ENCODE data around the gene OOSP1. TPM values are rescaled to one million over a fixed set of nuclear protein-coding genes. Genes with fewer than 3 reads are reported as not detected.

OOSP1 gene
- total RNA-seq, 1 donor from 2014 or later = not detected

Other genes starting within 250 kb of the OOSP1 start
- gene OR10V1, start 224.6 kb upstream of the OOSP1 start, total RNA-seq = not detected in 2 replicates
- gene STX3, start 183.1 kb upstream of the OOSP1 start, total RNA-seq = 59.1 and 86.3 TPM in 2 replicates
- 19.4 and 25.5 TPM in 2 replicates for gene MRPL16, start 127.7 kb upstream of the OOSP1 start, total RNA-seq
- gene CBLIF, start 92.9 kb upstream of the OOSP1 start, total RNA-seq = not detected in 2 replicates
- not detected in 2 replicates for gene TCN1, start 71.9 kb upstream of the OOSP1 start, total RNA-seq
- not detected in 2 replicates for gene OOSP3, start 59.6 kb upstream of the OOSP1 start, total RNA-seq
- gene OOSP4A, start 25.6 kb downstream of the OOSP1 start, total RNA-seq = not detected in 2 replicates
- gene OOSP4B, start 78.7 kb downstream of the OOSP1 start, total RNA-seq = not detected in 2 replicates
- gene OOSP2, start 102.0 kb downstream of the OOSP1 start, total RNA-seq = not detected in 2 replicates
- gene MS4A3, start 118.2 kb downstream of the OOSP1 start, total RNA-seq = not detected in 2 replicates
- not detected in 2 replicates for gene MS4A2, start 150.2 kb downstream of the OOSP1 start, total RNA-seq
- 0.22 TPM in 1 of 2 replicates, not detected in the other for gene MS4A6A, start 244.7 kb downstream of the OOSP1 start, total RNA-seq